IPS-20b (cell line): ENCODE results near the gene NPY.
"Not testable (repeated sequence)": the region's sequence is repeated elsewhere in the genome, so short reads cannot be mapped to it uniquely, and the experiment has no call there.

Source experiments
- H3K27ac ChIP-seq: one replicate; pipeline ENCODE4 v1.5.1; 2013; ENCODE audit warnings: low read length
- H3K27me3 ChIP-seq: 2 replicates; pipeline ENCODE4 v1.6.1; 2013; ENCODE audit warnings: mild to moderate bottlenecking, low read length, inconsistent platforms; ENCODE audit not compliant: insufficient read depth
- H3K36me3 ChIP-seq: 2 replicates; pipeline ENCODE4 v1.6.1; 2013; ENCODE audit warnings: low read depth, mild to moderate bottlenecking, inconsistent platforms, low read length, moderate library complexity; ENCODE audit not compliant: insufficient read depth
- H3K4me1 ChIP-seq: 2 replicates; pipeline ENCODE4 v1.6.1; 2013; ENCODE audit warnings: mild to moderate bottlenecking, control low read depth, inconsistent platforms, low read length, moderate library complexity; ENCODE audit not compliant: insufficient read depth
- H3K4me3 ChIP-seq: 2 replicates; pipeline ENCODE4 v1.5.1; 2013; ENCODE audit warnings: mild to moderate bottlenecking, low read length, inconsistent platforms
- H3K9ac ChIP-seq: 2 replicates; pipeline ENCODE4 v1.6.1; 2013; ENCODE audit warnings: low read depth, mild to moderate bottlenecking, inconsistent platforms, low read length, moderate library complexity
- H3K9me3 ChIP-seq: 2 replicates; pipeline ENCODE4 v1.6.1; 2013; ENCODE audit warnings: mild to moderate bottlenecking, low read depth, low read length, inconsistent platforms; ENCODE audit not compliant: insufficient read depth

Gene NPY

GRCh38 chr7:24283897-24284698 lies at the start of gene NPY:
Gene NPY, plus strand, starts transcription at chr7:24284190. Its CDS starts 1,051 bp downstream, at chr7:24285241.
- H3K4me1 ChIP-seq, result peaks cover 2% of the 10 kb centered on the region; the same call in 1 of the 2 replicates
- no peak within 1 kb of the TSS for H3K27ac ChIP-seq
- peaks cover 5% of the 10 kb centered on the region; the same call in 1 of the 2 replicates for H3K9me3 ChIP-seq
- H3K4me3 ChIP-seq, result no peak within 1 kb of the TSS
- no peak within 1 kb of the TSS for H3K9ac ChIP-seq
- H3K27me3 ChIP-seq, result no peaks in the 10 kb centered on the region
- H3K36me3 ChIP-seq, result no peaks in the 10 kb centered on the region

- H3K27ac ChIP-seq, result no peak overlapping the region
- H3K4me3 ChIP-seq, result no peak overlapping the region
- H3K4me1 ChIP-seq, result peaks cover 18% of the 10 kb centered on the region; the same call in 1 of the 2 replicates
- H3K9ac ChIP-seq, result no peak overlapping the region
- H3K9me3 ChIP-seq, result no peaks in the 10 kb centered on the region
- H3K36me3 ChIP-seq, result no peaks in the 10 kb centered on the region
- no peaks in the 10 kb centered on the region for H3K27me3 ChIP-seq
These were observed 44.7 kb upstream of the NPY start for GRCh38 chr7:24239260-24239659.

GRCh38 chr7:24241206-24241605 lies 42.8 kb upstream of the NPY start:
- no peaks in the 10 kb centered on the region for H3K27me3 ChIP-seq
- no peaks in the 10 kb centered on the region for H3K9me3 ChIP-seq
- no peaks in the 10 kb centered on the region; the same call in 1 of the 2 replicates for H3K4me1 ChIP-seq
- no peak overlapping the region for H3K4me3 ChIP-seq
- no peak overlapping the region for H3K9ac ChIP-seq
- no peaks in the 10 kb centered on the region for H3K36me3 ChIP-seq
- no peak overlapping the region for H3K27ac ChIP-seq

- Histone ChIP-seq H3K4me3 (no peak overlapping the region), H3K27me3 (no peaks in the 10 kb centered on the region), H3K36me3 (no peaks in the 10 kb centered on the region), H3K27ac (no peak overlapping the region), H3K4me1 (no peaks in the 10 kb centered on the region), H3K9ac (no peak overlapping the region), H3K9me3 (no peaks in the 10 kb centered on the region)
These were observed 39.4 kb upstream of the NPY start for GRCh38 chr7:24244554-24244953.

GRCh38 chr7:24245362-24245761 lies 38.6 kb upstream of the NPY start:
- no peaks in the 10 kb centered on the region for H3K36me3 ChIP-seq
- H3K9me3 ChIP-seq, result no peaks in the 10 kb centered on the region
- no peak overlapping the region for H3K4me3 ChIP-seq
- no peaks in the 10 kb centered on the region for H3K4me1 ChIP-seq
- H3K9ac ChIP-seq, result no peak overlapping the region
- H3K27me3 ChIP-seq, result no peaks in the 10 kb centered on the region
- no peak overlapping the region for H3K27ac ChIP-seq

- Histone ChIP-seq H3K4me3 (no peak overlapping the region), H3K9me3 (no peaks in the 10 kb centered on the region), H3K27me3 (no peaks in the 10 kb centered on the region), H3K4me1 (no peaks in the 10 kb centered on the region), H3K27ac (no peak overlapping the region), H3K9ac (no peak overlapping the region), H3K36me3 (no peaks in the 10 kb centered on the region)
These were observed 34.7 kb upstream of the NPY start for GRCh38 chr7:24249266-24249665.

GRCh38 chr7:24251568-24251967 lies 32.4 kb upstream of the NPY start:
- Histone ChIP-seq H3K9me3 (no peaks in the 10 kb centered on the region), H3K36me3 (no peaks in the 10 kb centered on the region), H3K4me3 (no peak overlapping the region), H3K27me3 (no peaks in the 10 kb centered on the region), H3K4me1 (no peaks in the 10 kb centered on the region), H3K9ac (no peak overlapping the region), H3K27ac (no peak overlapping the region)

GRCh38 chr7:24255139-24255538 lies 28.9 kb upstream of the NPY start:
- H3K27me3 ChIP-seq, result no peaks in the 10 kb centered on the region
- H3K4me3 ChIP-seq, result no peak overlapping the region
- no peaks in the 10 kb centered on the region for H3K36me3 ChIP-seq
- H3K27ac ChIP-seq, result no peak overlapping the region
- H3K9me3 ChIP-seq, result no peaks in the 10 kb centered on the region
- H3K4me1 ChIP-seq, result no peaks in the 10 kb centered on the region
- no peak overlapping the region for H3K9ac ChIP-seq

GRCh38 chr7:24258324-24258723 lies 25.7 kb upstream of the NPY start:
- H3K9ac ChIP-seq, H3K27me3 ChIP-seq, H3K36me3 ChIP-seq, H3K4me1 ChIP-seq, H3K9me3 ChIP-seq, H3K4me3 ChIP-seq, H3K27ac ChIP-seq: not testable (repeated sequence)

- H3K4me3 ChIP-seq, result no peak overlapping the region
These were observed 12.1 kb upstream of the NPY start for GRCh38 chr7:24271938-24272337.

GRCh38 chr7:24279512-24279911 lies 4.5 kb upstream of the NPY start:
- Histone ChIP-seq H3K9ac (no peak overlapping the region), H3K36me3 (no peaks in the 10 kb centered on the region), H3K4me3 (no peak overlapping the region), H3K4me1 (no peaks in the 10 kb centered on the region), H3K27ac (no peak overlapping the region), H3K9me3 (peaks cover 18% of the 10 kb centered on the region), H3K27me3 (no peaks in the 10 kb centered on the region)

More at GRCh38 chr7:24271938-24272337, 12.1 kb upstream of the NPY start:
- Histone ChIP-seq H3K9ac (no peak overlapping the region), H3K27me3 (no peaks in the 10 kb centered on the region), H3K36me3 (no peaks in the 10 kb centered on the region), H3K4me1 (no peaks in the 10 kb centered on the region), H3K27ac (no peak overlapping the region), H3K9me3 (0 out of 2 replicates have a peak, but pooled peaks cover 3% of the 10 kb centered on the region)

- peaks cover 11% of the 10 kb centered on the region for H3K9me3 ChIP-seq
- H3K27ac ChIP-seq, result no peak overlapping the region
- H3K9ac ChIP-seq, result no peak overlapping the region
- no peak overlapping the region for H3K4me3 ChIP-seq
- no peaks in the 10 kb centered on the region; the same call in 1 of the 2 replicates for H3K4me1 ChIP-seq
- no peaks in the 10 kb centered on the region for H3K27me3 ChIP-seq
- no peaks in the 10 kb centered on the region for H3K36me3 ChIP-seq
These were observed 465 bp upstream of the NPY start for GRCh38 chr7:24283554-24283896.
